HUES6 (cell line): ENCODE measurements around the gene KIF21A.
"Not testable (repeated sequence)": the region's sequence is repeated elsewhere in the genome, so short reads cannot be mapped to it uniquely, and the experiment has no call there.

ENCODE experiments used
- H3K27ac ChIP-seq: 2 replicates; pipeline ENCODE4 v1.7.0; 2013; ENCODE audit warnings: low read depth, mild to moderate bottlenecking, low read length, inconsistent platforms
- H3K27me3 ChIP-seq: 2 replicates; pipeline ENCODE4 v1.6.1; 2013; ENCODE audit warnings: low read length; ENCODE audit not compliant: control insufficient read depth, insufficient read depth
- H3K36me3 ChIP-seq: 2 replicates; pipeline ENCODE4 v1.6.1; 2013; ENCODE audit warnings: low read length; ENCODE audit not compliant: control insufficient read depth, insufficient read depth
- H3K4me1 ChIP-seq: 2 replicates; pipeline ENCODE4 v1.6.1; 2013; ENCODE audit warnings: low read length; ENCODE audit not compliant: control insufficient read depth, insufficient read depth
- H3K4me3 ChIP-seq: 2 replicates; pipeline ENCODE4 v1.5.1; 2013; ENCODE audit warnings: low read depth, low read length
- H3K9ac ChIP-seq: one replicate; pipeline ENCODE4 v1.6.1; 2013; ENCODE audit warnings: mild to moderate bottlenecking, low read length
- H3K9me3 ChIP-seq: 2 replicates; pipeline ENCODE4 v1.6.1; 2013; ENCODE audit warnings: low read depth, low read length; ENCODE audit not compliant: control insufficient read depth, insufficient read depth

The KIF21A gene

GRCh38 chr12:39309516-39309915, 133.4 kb downstream of the KIF21A start:
- Histone ChIP-seq H3K27ac (no peak overlapping the region), H3K27me3 (no peaks in the 10 kb centered on the region), H3K4me1 (no peaks in the 10 kb centered on the region), H3K9me3 (no peaks in the 10 kb centered on the region), H3K36me3 (peaks cover 12% of the 10 kb centered on the region; the same call in 1 of the 2 replicates), H3K4me3 (no peak overlapping the region), H3K9ac (no peak overlapping the region)

GRCh38 chr12:39301422-39301821, 141.5 kb downstream of the KIF21A start:
- Histone ChIP-seq H3K9me3 (no peaks in the 10 kb centered on the region), H3K9ac (no peak overlapping the region), H3K27ac (no peak overlapping the region), H3K36me3 (peaks cover 4% of the 10 kb centered on the region; the same call in 1 of the 2 replicates), H3K27me3 (no peaks in the 10 kb centered on the region), H3K4me1 (no peaks in the 10 kb centered on the region), H3K4me3 (no peak overlapping the region)

GRCh38 chr12:39300799-39301198, 142.1 kb downstream of the KIF21A start:
- Histone ChIP-seq H3K27me3 (no peaks in the 10 kb centered on the region), H3K4me1 (no peaks in the 10 kb centered on the region), H3K27ac (no peak overlapping the region), H3K4me3 (no peak overlapping the region), H3K9ac (no peak overlapping the region), H3K9me3 (no peaks in the 10 kb centered on the region), H3K36me3 (peaks cover under 1% of the 10 kb centered on the region; the same call in 1 of the 2 replicates)

GRCh38 chr12:39297891-39298290, 145.0 kb downstream of the KIF21A start:
- Histone ChIP-seq H3K9me3 (no peaks in the 10 kb centered on the region), H3K9ac (no peak overlapping the region), H3K27me3 (no peaks in the 10 kb centered on the region)

GRCh38 chr12:39296496-39296895, 146.4 kb downstream of the KIF21A start:
- Histone ChIP-seq H3K27me3 (no peaks in the 10 kb centered on the region), H3K9me3 (no peaks in the 10 kb centered on the region)

More at GRCh38 chr12:39297891-39298290, 145.0 kb downstream of the KIF21A start:
- Histone ChIP-seq H3K36me3 (no peaks in the 10 kb centered on the region), H3K27ac (no peak overlapping the region), H3K4me1 (no peaks in the 10 kb centered on the region), H3K4me3 (no peak overlapping the region)

GRCh38 chr12:39295593-39295992, 147.3 kb downstream of the KIF21A start:
- H3K9me3 ChIP-seq, H3K9ac ChIP-seq, H3K27me3 ChIP-seq, H3K27ac ChIP-seq, H3K4me1 ChIP-seq, H3K4me3 ChIP-seq, H3K36me3 ChIP-seq: not testable (repeated sequence)

More at GRCh38 chr12:39296496-39296895, 146.4 kb downstream of the KIF21A start:
- Histone ChIP-seq H3K9ac (no peak overlapping the region), H3K27ac (no peak overlapping the region), H3K4me3 (no peak overlapping the region), H3K4me1 (no peaks in the 10 kb centered on the region), H3K36me3 (no peaks in the 10 kb centered on the region)

- no peak overlapping the region for H3K27ac ChIP-seq
- H3K4me3 ChIP-seq = no peak overlapping the region
- no peaks in the 10 kb centered on the region for H3K9me3 ChIP-seq
These were observed 148.2 kb downstream of the KIF21A start for GRCh38 chr12:39294715-39295114.

GRCh38 chr12:39292125-39292630, 150.7 kb downstream of the KIF21A start:
- Histone ChIP-seq H3K4me1 (no peaks in the 10 kb centered on the region), H3K4me3 (no peak overlapping the region), H3K27ac (no peak overlapping the region), H3K27me3 (no peaks in the 10 kb centered on the region), H3K9me3 (no peaks in the 10 kb centered on the region), H3K9ac (no peak overlapping the region), H3K36me3 (no peaks in the 10 kb centered on the region)

More at GRCh38 chr12:39294715-39295114, 148.2 kb downstream of the KIF21A start:
- Histone ChIP-seq H3K36me3 (no peaks in the 10 kb centered on the region), H3K4me1 (no peaks in the 10 kb centered on the region), H3K9ac (no peak overlapping the region), H3K27me3 (no peaks in the 10 kb centered on the region)

- H3K4me1 ChIP-seq = no peaks in the 10 kb centered on the region
- H3K27ac ChIP-seq = no peak overlapping the region
- H3K36me3 ChIP-seq = no peaks in the 10 kb centered on the region
- no peaks in the 10 kb centered on the region for H3K27me3 ChIP-seq
- no peaks in the 10 kb centered on the region for H3K9me3 ChIP-seq
- H3K9ac ChIP-seq = no peak overlapping the region
- no peak overlapping the region for H3K4me3 ChIP-seq
These were observed 155.1 kb downstream of the KIF21A start for GRCh38 chr12:39287817-39288216.

GRCh38 chr12:39287409-39287808, 155.5 kb downstream of the KIF21A start:
- Histone ChIP-seq H3K4me3 (no peak overlapping the region), H3K9me3 (no peaks in the 10 kb centered on the region), H3K27ac (no peak overlapping the region), H3K9ac (no peak overlapping the region), H3K4me1 (no peaks in the 10 kb centered on the region), H3K36me3 (no peaks in the 10 kb centered on the region), H3K27me3 (no peaks in the 10 kb centered on the region)

GRCh38 chr12:39278426-39278825, 164.5 kb downstream of the KIF21A start:
- Histone ChIP-seq H3K4me3 (no peak overlapping the region), H3K9me3 (no peaks in the 10 kb centered on the region), H3K4me1 (no peaks in the 10 kb centered on the region), H3K36me3 (no peaks in the 10 kb centered on the region), H3K27me3 (no peaks in the 10 kb centered on the region), H3K27ac (no peak overlapping the region), H3K9ac (no peak overlapping the region)

GRCh38 chr12:39277416-39277815, 165.5 kb downstream of the KIF21A start:
- H3K4me1 ChIP-seq = no peaks in the 10 kb centered on the region
- H3K36me3 ChIP-seq = no peaks in the 10 kb centered on the region
- no peak overlapping the region for H3K9ac ChIP-seq
- H3K27ac ChIP-seq = no peak overlapping the region
- H3K4me3 ChIP-seq = no peak overlapping the region
- no peaks in the 10 kb centered on the region for H3K27me3 ChIP-seq
- no peaks in the 10 kb centered on the region for H3K9me3 ChIP-seq
